Measurements from ENCODE around the gene CELF6.
"Not testable (repeated sequence)": the region's sequence is repeated elsewhere in the genome, so short reads cannot be mapped to it uniquely, and the experiment has no call there.

CELF6 gene

DNA sequence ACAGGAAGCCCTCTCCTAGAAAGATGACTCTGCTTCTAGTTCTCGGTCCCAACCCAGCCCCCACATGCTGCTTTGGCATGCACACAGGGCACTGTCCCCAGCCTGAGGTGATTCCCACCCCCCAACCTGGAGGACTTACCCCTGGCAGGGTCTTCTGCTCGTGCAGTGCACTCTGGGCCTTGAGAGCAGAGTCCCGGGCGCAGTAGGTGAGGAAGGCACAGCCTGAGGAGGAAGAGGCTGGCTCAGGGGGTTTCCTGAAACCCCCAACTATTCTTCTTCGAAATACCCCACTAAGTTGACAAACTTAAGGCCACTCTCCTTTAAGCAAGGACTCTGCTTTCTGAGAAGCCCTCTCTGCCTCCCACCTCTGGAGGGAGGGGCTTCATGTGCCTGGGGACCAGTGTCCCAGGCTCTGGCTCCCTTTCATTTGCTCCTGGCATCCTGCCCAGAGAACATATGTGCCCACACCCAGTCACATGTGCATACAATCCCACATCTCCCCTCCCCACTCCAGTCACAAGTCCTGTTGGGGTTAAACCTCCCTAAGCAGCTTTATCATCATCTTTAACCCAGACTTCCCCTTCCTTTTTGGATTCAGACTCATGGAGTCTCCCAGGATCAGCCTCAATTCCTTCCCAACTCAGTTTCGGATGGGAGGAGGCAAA, 4.1 kb downstream of the CELF6 start:
- no peak for DNase-seq (ENCODE audit: low spot score)

GRCh38 chr15:72313881-72314280, 6.1 kb downstream of the CELF6 start:
- DNase-seq (ENCODE audit: low spot score) = no peak

- no peak for DNase-seq (ENCODE audit: low spot score)
These were observed 6.5 kb downstream of the CELF6 start for GRCh38 chr15:72313448-72313840.

GRCh38 chr15:72312605-72313447, 7.1 kb downstream of the CELF6 start:
- DNase-seq (ENCODE audit: low spot score) = peak; percentile 84

DNA sequence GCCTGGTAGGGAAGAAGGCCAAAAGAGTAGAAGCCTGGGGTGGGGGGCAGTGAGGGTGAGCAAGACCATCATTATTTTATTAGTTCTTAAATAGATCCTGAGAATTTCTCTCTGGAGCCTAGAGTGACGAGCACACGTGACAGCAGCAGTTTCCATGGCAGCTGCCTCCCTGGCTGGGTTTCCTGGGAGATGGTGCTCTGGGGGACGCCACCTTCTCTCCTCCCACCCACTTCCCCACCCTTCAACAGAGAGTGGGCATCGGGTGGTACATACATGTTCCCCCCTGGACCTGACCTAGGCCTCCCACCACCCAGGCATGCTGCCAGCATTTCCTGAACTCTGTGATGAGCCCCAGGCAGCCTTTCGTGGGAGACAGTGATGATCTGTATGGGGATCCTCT, 12.9 kb downstream of the CELF6 start:
- DNase-seq (ENCODE audit: low spot score) = peak; percentile 69

DNA sequence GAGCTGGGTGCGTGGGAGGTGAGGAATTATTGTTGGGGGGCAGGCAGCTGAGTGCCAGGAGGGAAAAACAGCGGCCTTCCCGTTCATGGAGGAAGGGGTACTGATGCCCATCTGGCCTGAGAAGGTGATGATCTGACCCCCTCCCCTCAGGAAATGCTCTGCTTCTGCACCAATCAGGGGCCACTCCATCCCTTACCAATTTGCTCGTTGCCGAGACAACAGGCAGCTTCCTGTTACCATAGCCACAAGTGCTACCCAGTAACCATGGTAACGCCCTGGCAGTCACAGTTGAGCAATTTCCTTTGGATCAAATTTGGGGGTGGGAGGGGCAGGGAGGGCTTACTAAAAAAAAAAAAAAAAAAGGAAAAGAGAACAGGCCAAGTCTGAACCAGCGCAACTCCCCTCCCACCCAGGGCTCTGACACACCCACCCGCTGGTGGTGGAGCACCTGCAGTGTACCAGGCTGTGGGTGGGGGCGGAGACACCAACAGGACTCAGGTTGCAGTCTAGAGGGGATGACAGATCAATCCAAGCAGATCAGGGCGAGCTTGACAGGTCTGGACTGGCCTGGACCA, 13.7 kb downstream of the CELF6 start:
- peak; percentile 88 for DNase-seq (ENCODE audit: low spot score)

DNA sequence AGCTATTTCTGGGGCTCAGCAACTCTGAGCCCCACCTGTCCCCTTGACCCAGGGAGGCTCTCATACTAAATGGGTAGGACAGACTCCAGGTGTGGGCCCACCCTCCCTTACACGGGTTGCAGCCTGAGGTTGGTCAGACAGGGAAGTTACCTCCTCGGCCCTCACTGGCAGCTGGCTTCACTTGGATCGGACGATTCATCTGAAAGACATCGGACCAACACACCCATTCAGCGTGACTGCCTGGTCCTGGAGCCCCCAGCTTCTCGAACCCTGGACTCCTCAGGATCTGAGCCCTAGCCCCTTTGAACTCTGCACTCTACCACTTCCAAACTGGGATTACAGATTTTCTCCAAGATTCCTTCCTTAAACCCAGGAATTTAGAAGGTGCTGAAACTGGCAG, 15.4 kb downstream of the CELF6 start:
- DNase-seq (ENCODE audit: low spot score) = no peak

- DNase-seq (ENCODE audit: low spot score) = no peak
These were observed 17.0 kb downstream of the CELF6 start for GRCh38 chr15:72302955-72303354.

DNA sequence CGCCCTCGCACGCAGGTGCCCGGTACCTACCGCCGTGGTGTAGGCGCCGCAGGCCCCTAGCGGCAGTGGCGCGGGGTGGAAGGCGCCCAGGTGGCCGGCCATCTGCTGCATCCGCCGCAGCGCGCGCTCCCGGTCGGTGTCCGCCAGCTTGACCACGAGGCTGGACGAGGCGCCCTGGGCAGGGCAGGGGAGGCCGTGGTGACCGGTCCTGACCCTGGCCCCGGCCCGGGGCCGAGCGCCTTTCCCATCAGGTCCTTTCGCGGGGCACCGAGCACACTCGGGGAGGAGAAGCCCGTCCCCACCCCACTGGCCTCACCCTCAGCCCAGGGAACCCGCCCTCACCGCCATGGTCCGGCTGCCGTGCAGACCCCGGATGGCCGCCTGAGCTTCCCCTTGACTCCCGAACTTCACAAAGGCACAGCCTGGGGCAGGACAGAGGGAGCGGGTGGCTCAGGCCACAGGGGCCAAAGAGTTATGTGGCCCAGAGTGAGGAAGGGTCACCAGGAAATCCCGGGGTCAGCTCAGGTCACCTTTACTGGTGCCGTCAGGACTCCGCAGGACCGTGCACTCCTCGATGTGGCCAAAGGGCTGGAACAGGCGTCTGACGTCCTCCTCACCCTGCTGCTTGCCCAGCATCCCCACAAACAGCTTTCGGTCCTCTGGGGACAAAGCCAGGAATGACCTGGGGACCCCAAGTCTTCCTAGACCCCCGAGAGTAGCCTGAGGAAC, 30.2 kb downstream of the CELF6 start:
- no peak for DNase-seq (ENCODE audit: low spot score)

GRCh38 chr15:72288796-72289596, 31.0 kb downstream of the CELF6 start:
- DNase-seq (ENCODE audit: low spot score) = no peak

- peak; percentile 16 for DNase-seq (ENCODE audit: low spot score)
These were observed 33.9 kb downstream of the CELF6 start for GRCh38 chr15:72285927-72286516.

GRCh38 chr15:72285402-72285801, 34.6 kb downstream of the CELF6 start:
- DNase-seq (ENCODE audit: low spot score) = no peak

GRCh38 chr15:72284781-72285180, 35.2 kb downstream of the CELF6 start:
- DNase-seq (ENCODE audit: low spot score) = no peak

GRCh38 chr15:72281713-72282112, 38.2 kb downstream of the CELF6 start:
- no peak for DNase-seq (ENCODE audit: low spot score)

DNA sequence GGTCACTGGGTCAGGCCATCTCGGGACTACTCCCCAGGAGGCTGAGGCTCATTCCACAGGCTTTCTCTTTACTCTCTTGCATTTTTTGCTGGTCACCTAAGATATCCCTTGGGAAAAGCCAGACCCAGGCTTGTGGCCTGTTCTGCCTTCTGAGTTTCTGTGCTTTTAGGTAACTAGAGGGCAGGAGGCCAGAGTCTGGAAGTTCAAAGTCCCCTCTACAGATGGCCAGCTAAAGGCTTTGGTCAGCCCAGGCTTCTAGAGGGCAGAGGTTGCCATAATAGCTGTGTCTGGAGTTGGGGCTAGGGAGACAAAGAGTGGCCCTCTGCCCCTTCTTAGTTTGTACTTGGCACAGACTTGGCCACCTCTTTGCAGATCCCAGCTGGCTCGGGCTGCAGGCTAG, 39.2 kb downstream of the CELF6 start:
- DNase-seq (ENCODE audit: low spot score) = no peak

- no peak for DNase-seq (ENCODE audit: low spot score)
These were observed 41.2 kb downstream of the CELF6 start for GRCh38 chr15:72278737-72279136.

- no peak for DNase-seq (ENCODE audit: low spot score)
These were observed 43.6 kb downstream of the CELF6 start for GRCh38 chr15:72276326-72276700.

DNA sequence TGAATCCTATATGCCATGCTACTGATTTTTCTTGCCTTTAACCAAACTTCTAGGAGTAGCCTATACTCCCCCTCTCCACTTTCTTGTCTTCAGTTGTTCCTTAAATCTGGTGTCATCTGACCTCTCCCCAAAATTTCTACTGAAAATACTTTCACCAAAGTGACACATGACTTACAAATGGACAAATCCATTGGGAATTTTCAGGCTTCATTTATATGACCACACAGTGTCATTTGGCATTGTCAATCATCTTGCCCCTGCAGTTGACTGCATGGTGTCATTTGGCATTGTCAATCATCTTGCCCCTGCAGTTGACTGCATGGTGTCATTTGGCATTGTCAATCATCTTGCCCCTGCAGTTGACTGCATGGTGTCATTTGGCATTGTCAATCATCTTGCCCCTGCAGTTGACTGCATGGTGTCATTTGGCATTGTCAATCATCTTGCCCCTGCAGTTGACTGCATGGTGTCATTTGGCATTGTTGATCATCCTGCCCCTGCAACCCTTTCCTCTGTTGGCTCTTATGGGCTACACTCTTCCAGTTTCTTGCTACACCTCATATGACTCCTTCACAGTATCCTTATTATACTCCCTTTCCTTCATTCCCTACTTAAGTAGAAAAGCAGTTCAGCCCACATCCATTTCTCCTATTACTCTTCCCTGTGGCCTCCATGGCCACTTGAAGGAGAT, 44.2 kb downstream of the CELF6 start:
- not testable (repeated sequence) for DNase-seq (ENCODE audit: low spot score)

- DNase-seq (ENCODE audit: low spot score) = no peak
These were observed 47.0 kb downstream of the CELF6 start for GRCh38 chr15:72272997-72273352.

- DNase-seq (ENCODE audit: low spot score) = peak; percentile 99
These were observed 47.6 kb downstream of the CELF6 start, which contains the start of gene PARP6 for GRCh38 chr15:72272213-72272996. TSS of gene PARP6 (minus strand) at chr15:72272554. CDS start at chr15:72267477, 5,077 bp downstream.

Measured in Ammon's horn (tissue), 1 donor.